GM23338 (cell line): ENCODE results near the gene SUCLG2.

Source experiments
- CREB1 ChIP-seq: fragments of 250-450 bp; sonication (Bioruptor Pico); IDR thresholded peaks from 2 replicates; pipeline ENCODE4 v1.5.0; 2020; ENCODE audit warnings: low read depth, mild to moderate bottlenecking, moderate library complexity
- EZH2 ChIP-seq: fragments of 200-600 bp; sonication (generic); IDR thresholded peaks from one replicate; pipeline ENCODE4 v1.8.0; 2017; ENCODE audit warnings: antibody characterized with exemption, mild to moderate bottlenecking, low read depth; ENCODE audit not compliant: unreplicated experiment
- EZH2phosphoT487 ChIP-seq: fragments of 200-600 bp; sonication (generic); IDR thresholded peaks from one replicate; pipeline ENCODE4 v1.8.1; 2018; ENCODE audit warnings: antibody characterized with exemption; ENCODE audit not compliant: unreplicated experiment
- JUNB ChIP-seq: IDR thresholded peaks from one replicate; pipeline ENCODE4 v1.6.1; 2016; ENCODE audit warnings: antibody characterized with exemption; ENCODE audit not compliant: unreplicated experiment
- POLR2AphosphoS5 ChIP-seq: IDR thresholded peaks from 2 replicates; pipeline ENCODE4 v1.6.1; 2016; ENCODE audit warnings: antibody characterized with exemption, low read depth
- STAT1 ChIP-seq: IDR thresholded peaks from one replicate; pipeline ENCODE4 v1.6.1; 2016; ENCODE audit warnings: antibody characterized with exemption; ENCODE audit not compliant: unreplicated experiment
- ZNF114 ChIP-seq: fragments of 250-450 bp; sonication (Bioruptor Pico); IDR thresholded peaks from 2 replicates; pipeline ENCODE4 v1.5.0; 2020; ENCODE audit warnings: mild to moderate bottlenecking, moderate library complexity
- ZNF331 ChIP-seq: fragments of 250-450 bp; sonication (Bioruptor Pico); IDR thresholded peaks from 2 replicates; pipeline ENCODE4 v1.5.0; 2020; ENCODE audit warnings: low read depth, mild to moderate bottlenecking, moderate library complexity
- TF ChIP-seq, protein P1 (sequence below), 2 experiments: fragments of 200-600 bp in 1 of 2; sonication (generic) in 1 of 2; conservative IDR thresholded peaks; 2 replicates each; pipeline versions ENCODE4 v1.5.1 to v1.6.1; 2016 to 2017; ENCODE audit warnings: antibody characterized with exemption in 2 of 2, low read depth in 2 of 2, mild to moderate bottlenecking in 2 of 2, moderate library complexity in 1 of 2
- TF ChIP-seq, protein P2 (sequence below): IDR thresholded peaks from 2 replicates; pipeline ENCODE4 v1.6.1; 2016; ENCODE audit warnings: antibody characterized with exemption
- TF ChIP-seq, protein P3 (sequence below): IDR thresholded peaks from one replicate; pipeline ENCODE4 v1.6.1; 2018; ENCODE audit warnings: antibody characterized with exemption; ENCODE audit not compliant: unreplicated experiment

DNA sequence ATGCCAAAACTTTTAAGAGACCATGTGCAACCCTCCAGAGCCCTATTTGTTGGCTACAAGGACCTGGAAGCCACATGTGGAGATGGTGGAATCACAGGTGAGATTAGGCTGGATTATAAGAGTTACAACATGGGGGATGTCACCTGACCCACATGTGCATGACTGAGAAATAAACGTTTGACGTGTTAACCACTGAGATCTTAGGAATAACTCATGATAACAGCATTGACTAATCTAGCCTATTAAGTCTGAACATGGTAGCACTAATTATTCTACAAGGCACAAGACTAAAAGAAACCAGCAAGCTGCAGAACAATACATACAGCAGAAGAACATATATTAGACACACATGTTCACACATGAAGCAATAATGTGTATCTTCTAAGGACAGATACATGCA lies 38.4 kb downstream of the SUCLG2 start:
- TF ChIP-seq, protein P1, sequence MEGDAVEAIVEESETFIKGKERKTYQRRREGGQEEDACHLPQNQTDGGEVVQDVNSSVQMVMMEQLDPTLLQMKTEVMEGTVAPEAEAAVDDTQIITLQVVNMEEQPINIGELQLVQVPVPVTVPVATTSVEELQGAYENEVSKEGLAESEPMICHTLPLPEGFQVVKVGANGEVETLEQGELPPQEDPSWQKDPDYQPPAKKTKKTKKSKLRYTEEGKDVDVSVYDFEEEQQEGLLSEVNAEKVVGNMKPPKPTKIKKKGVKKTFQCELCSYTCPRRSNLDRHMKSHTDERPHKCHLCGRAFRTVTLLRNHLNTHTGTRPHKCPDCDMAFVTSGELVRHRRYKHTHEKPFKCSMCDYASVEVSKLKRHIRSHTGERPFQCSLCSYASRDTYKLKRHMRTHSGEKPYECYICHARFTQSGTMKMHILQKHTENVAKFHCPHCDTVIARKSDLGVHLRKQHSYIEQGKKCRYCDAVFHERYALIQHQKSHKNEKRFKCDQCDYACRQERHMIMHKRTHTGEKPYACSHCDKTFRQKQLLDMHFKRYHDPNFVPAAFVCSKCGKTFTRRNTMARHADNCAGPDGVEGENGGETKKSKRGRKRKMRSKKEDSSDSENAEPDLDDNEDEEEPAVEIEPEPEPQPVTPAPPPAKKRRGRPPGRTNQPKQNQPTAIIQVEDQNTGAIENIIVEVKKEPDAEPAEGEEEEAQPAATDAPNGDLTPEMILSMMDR (conservative IDR thresholded peaks at IDR 0.05; ENCODE audit: low read depth in 2 of 2): no peak
- TF ChIP-seq CREB1 (CRISPR knock-in tag) (no peak), EZH2 (no peak), POLR2AphosphoS5 (no peak), JUNB (no peak), EZH2phosphoT487 (no peak), ZNF114 (CRISPR knock-in tag) (no peak), STAT1 (no peak), ZNF331 (no peak)
- TF ChIP-seq, protein P2, sequence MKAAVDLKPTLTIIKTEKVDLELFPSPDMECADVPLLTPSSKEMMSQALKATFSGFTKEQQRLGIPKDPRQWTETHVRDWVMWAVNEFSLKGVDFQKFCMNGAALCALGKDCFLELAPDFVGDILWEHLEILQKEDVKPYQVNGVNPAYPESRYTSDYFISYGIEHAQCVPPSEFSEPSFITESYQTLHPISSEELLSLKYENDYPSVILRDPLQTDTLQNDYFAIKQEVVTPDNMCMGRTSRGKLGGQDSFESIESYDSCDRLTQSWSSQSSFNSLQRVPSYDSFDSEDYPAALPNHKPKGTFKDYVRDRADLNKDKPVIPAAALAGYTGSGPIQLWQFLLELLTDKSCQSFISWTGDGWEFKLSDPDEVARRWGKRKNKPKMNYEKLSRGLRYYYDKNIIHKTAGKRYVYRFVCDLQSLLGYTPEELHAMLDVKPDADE: no peak
- TF ChIP-seq, protein P3, sequence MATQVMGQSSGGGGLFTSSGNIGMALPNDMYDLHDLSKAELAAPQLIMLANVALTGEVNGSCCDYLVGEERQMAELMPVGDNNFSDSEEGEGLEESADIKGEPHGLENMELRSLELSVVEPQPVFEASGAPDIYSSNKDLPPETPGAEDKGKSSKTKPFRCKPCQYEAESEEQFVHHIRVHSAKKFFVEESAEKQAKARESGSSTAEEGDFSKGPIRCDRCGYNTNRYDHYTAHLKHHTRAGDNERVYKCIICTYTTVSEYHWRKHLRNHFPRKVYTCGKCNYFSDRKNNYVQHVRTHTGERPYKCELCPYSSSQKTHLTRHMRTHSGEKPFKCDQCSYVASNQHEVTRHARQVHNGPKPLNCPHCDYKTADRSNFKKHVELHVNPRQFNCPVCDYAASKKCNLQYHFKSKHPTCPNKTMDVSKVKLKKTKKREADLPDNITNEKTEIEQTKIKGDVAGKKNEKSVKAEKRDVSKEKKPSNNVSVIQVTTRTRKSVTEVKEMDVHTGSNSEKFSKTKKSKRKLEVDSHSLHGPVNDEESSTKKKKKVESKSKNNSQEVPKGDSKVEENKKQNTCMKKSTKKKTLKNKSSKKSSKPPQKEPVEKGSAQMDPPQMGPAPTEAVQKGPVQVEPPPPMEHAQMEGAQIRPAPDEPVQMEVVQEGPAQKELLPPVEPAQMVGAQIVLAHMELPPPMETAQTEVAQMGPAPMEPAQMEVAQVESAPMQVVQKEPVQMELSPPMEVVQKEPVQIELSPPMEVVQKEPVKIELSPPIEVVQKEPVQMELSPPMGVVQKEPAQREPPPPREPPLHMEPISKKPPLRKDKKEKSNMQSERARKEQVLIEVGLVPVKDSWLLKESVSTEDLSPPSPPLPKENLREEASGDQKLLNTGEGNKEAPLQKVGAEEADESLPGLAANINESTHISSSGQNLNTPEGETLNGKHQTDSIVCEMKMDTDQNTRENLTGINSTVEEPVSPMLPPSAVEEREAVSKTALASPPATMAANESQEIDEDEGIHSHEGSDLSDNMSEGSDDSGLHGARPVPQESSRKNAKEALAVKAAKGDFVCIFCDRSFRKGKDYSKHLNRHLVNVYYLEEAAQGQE: no peak
